Thoracic aorta (tissue), 2 donors: Measurements from ENCODE around the gene KCNT1. TPM values are rescaled to one million over a fixed set of nuclear protein-coding genes. Genes with fewer than 3 reads are reported as not detected.

Experiments
- ATAC-seq: fragments of 150-250 bp; one replicate; pipeline ENCODE4 v1.8.0; 2017; ENCODE audit warnings: low read depth; ENCODE audit not compliant: insufficient number of reproducible peaks, low FRiP score
- DNase-seq: peaks from one replicate; pipeline ENCODE4 v3.0.0-alpha.2; 2020; ENCODE audit warnings: low spot score
- H3K27ac ChIP-seq, 2 donors: fragments of 200-600 bp; sonication (generic); 1 replicate in 1 of 2; 2 replicates in 1 of 2; pipeline ENCODE4 v1.5.1; 2016; ENCODE audit warnings: mild to moderate bottlenecking in 2 of 2, moderate library complexity in 2 of 2
- H3K27me3 ChIP-seq: fragments of 200-600 bp; sonication (generic); replicated peaks from 2 replicates; pipeline ENCODE4 v1.6.0; 2016; ENCODE audit warnings: mild to moderate bottlenecking; ENCODE audit not compliant: insufficient read depth
- H3K36me3 ChIP-seq: fragments of 200-600 bp; sonication (generic); one replicate; pipeline ENCODE4 v1.5.1; 2016
- H3K4me1 ChIP-seq, 2 donors: fragments of 200-600 bp; sonication (generic); 1 replicate in 1 of 2; 2 replicates in 1 of 2; pipeline versions ENCODE4 v1.5.1 to v1.6.0; 2016; ENCODE audit warnings: low read depth in 2 of 2, mild to moderate bottlenecking in 1 of 2; ENCODE audit not compliant: control insufficient read depth in 1 of 2
- H3K4me3 ChIP-seq: fragments of 200-600 bp; sonication (generic); 2 replicates; pipeline ENCODE4 v1.5.1; 2016; ENCODE audit warnings: mild to moderate bottlenecking
- H3K9me3 ChIP-seq: fragments of 200-600 bp; sonication (generic); 2 replicates; pipeline ENCODE4 v1.5.1; 2016
- CTCF ChIP-seq: fragments of 200-600 bp; sonication (generic); IDR thresholded peaks from one replicate; pipeline ENCODE4 v1.5.1; 2019; ENCODE audit warnings: antibody characterized with exemption
- total RNA-seq, 2 donors: library from RNA; depleted of rRNA; stranded (reverse); fragments of >200 nt; gene quantifications; one replicate each; pipeline versions ENCODE4 v1.1.0 to v1.2.3, GENCODE V29; 2016

KCNT1 gene
- total RNA-seq, 2 donors from 2014 or later: 0.28 to 0.54 TPM

- Histone ChIP-seq H3K27me3 (no peaks in the 10 kb centered on the region), H3K9me3 (no peaks in the 10 kb centered on the region), H3K4me3 (no peak overlapping the region), H3K36me3 (no peaks in the 10 kb centered on the region), H3K4me1 (no peaks in the 10 kb centered on the region), H3K27ac (no peak overlapping the region)
- no peak for TF ChIP-seq CTCF
- no peak for DNase-seq
- no peak for ATAC-seq
Observed at GRCh38 chr9:135674977-135675376, 27.0 kb upstream of the KCNT1 start.

- DNase-seq (no peak), ATAC-seq (no peak)
- Histone ChIP-seq H3K4me1 (no peaks in the 10 kb centered on the region), H3K36me3 (no peaks in the 10 kb centered on the region), H3K27me3 (no peaks in the 10 kb centered on the region), H3K4me3 (no peak overlapping the region), H3K27ac (no peak overlapping the region), H3K9me3 (no peaks in the 10 kb centered on the region)
- TF ChIP-seq CTCF: no peak
Observed at GRCh38 chr9:135676891-135677290, 25.1 kb upstream of the KCNT1 start.

- ATAC-seq: no peak
- Histone ChIP-seq H3K4me1 (no peaks in the 10 kb centered on the region), H3K27me3 (no peaks in the 10 kb centered on the region), H3K4me3 (no peak overlapping the region), H3K36me3 (no peaks in the 10 kb centered on the region), H3K9me3 (no peaks in the 10 kb centered on the region), H3K27ac (no peak overlapping the region)
- DNase-seq: no peak
- TF ChIP-seq CTCF: no peak
Observed at GRCh38 chr9:135677641-135678168, 24.3 kb upstream of the KCNT1 start.

GRCh38 chr9:135678236-135679017, 23.6 kb upstream of the KCNT1 start:
- ATAC-seq (no peak), DNase-seq (no peak)
- Histone ChIP-seq H3K4me1 (no peaks in the 10 kb centered on the region), H3K4me3 (no peak overlapping the region), H3K27ac (no peak overlapping the region), H3K36me3 (no peaks in the 10 kb centered on the region), H3K9me3 (no peaks in the 10 kb centered on the region), H3K27me3 (no peaks in the 10 kb centered on the region)
- no peak for TF ChIP-seq CTCF

GRCh38 chr9:135680056-135680455, 21.9 kb upstream of the KCNT1 start:
- no peak for ATAC-seq
- Histone ChIP-seq H3K9me3 (no peaks in the 10 kb centered on the region), H3K27me3 (no peaks in the 10 kb centered on the region), H3K36me3 (no peaks in the 10 kb centered on the region), H3K4me1 (no peaks in the 10 kb centered on the region), H3K4me3 (no peak overlapping the region), H3K27ac (no peak overlapping the region)
- no peak for DNase-seq
- TF ChIP-seq CTCF: no peak
